GM12865 (cell line): ENCODE measurements around the gene MIGA2.

Experiments used
- DNase-seq: peaks from one replicate; pipeline ENCODE4 v3.0.0; 2010; ENCODE audit warnings: low read depth
- H3K4me3 ChIP-seq: 2 replicates; pipeline ENCODE4 v1.5.1; 2011; ENCODE audit warnings: mild to moderate bottlenecking, low read depth, low read length, control low read depth
- TF ChIP-seq, protein P1 (sequence below): IDR thresholded peaks from 2 replicates; pipeline ENCODE4 v1.5.1; 2011; ENCODE audit warnings: low read length, control low read depth, low read depth, inconsistent platforms; ENCODE audit not compliant: insufficient read depth; ENCODE audit errors: missing control alignments

Gene MIGA2

DNA sequence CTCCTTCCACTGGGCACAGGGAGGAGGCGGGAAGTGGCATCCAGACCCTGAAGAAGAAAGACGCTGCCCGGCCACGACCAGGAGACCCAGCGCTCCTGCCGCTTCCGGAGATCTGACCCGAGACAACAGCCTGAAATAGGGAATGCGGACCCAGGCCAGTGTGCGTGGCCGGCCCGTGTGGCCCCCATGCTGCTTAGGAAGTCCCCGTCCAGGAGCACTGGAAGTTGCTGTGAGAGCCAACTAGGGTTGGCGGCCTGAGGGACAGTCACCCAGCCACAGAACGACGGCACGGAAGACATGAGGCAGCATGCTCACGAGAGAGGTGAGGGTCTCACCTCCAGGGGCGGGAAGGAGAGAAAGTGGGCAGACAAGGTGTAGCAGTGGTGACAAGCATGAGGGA lies 25.3 kb upstream of the MIGA2 start:
- H3K4me3 ChIP-seq, result no peak overlapping the region
- DNase-seq, result no peak
- TF ChIP-seq, protein P1, sequence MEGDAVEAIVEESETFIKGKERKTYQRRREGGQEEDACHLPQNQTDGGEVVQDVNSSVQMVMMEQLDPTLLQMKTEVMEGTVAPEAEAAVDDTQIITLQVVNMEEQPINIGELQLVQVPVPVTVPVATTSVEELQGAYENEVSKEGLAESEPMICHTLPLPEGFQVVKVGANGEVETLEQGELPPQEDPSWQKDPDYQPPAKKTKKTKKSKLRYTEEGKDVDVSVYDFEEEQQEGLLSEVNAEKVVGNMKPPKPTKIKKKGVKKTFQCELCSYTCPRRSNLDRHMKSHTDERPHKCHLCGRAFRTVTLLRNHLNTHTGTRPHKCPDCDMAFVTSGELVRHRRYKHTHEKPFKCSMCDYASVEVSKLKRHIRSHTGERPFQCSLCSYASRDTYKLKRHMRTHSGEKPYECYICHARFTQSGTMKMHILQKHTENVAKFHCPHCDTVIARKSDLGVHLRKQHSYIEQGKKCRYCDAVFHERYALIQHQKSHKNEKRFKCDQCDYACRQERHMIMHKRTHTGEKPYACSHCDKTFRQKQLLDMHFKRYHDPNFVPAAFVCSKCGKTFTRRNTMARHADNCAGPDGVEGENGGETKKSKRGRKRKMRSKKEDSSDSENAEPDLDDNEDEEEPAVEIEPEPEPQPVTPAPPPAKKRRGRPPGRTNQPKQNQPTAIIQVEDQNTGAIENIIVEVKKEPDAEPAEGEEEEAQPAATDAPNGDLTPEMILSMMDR, result no peak

DNA sequence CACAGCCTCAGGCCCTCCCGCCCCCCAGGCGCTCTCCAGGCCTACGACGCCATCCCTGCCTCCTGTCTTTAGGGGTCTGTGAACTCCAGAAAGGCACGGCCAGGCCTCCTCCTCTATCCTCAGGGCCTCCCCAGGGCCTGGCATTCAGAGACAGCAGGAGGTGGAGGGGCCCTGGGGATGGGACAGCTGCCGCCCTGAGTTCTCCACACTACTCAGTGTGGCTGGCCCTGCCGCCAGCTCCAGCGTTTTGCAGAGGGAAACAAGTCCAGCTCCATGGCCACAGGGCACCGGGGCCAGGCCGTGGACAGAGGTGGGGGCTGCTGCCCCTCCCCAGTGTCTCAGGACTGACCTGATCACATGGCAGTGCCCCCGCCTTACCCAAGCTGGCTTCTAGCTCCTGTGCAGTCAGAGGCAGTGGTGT lies 24.7 kb upstream of the MIGA2 start:
- H3K4me3 ChIP-seq, result no peak overlapping the region
- DNase-seq, result no peak
- TF ChIP-seq, protein P1, result no peak

DNA sequence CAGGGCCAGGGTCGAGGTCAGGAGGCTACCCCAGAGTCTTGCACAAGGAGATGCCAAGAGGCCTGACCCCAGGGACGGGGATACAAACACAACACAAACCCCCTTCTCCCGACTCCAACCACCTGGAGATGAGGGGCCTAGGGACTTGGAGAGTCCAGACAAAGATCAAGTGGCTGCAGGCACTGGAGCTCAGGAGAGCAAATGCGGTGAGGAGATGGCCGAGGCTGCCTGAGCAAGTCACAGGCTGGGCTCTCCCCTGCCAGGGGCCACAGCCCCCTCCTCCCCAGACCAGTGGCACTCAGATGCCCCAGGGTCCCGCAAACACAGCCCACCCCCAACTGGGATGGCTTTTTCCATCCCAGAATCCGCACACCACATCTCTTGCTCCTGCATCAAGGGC lies 24.1 kb upstream of the MIGA2 start:
- DNase-seq, result no peak
- no peak overlapping the region for H3K4me3 ChIP-seq
- TF ChIP-seq, protein P1, result no peak

DNA sequence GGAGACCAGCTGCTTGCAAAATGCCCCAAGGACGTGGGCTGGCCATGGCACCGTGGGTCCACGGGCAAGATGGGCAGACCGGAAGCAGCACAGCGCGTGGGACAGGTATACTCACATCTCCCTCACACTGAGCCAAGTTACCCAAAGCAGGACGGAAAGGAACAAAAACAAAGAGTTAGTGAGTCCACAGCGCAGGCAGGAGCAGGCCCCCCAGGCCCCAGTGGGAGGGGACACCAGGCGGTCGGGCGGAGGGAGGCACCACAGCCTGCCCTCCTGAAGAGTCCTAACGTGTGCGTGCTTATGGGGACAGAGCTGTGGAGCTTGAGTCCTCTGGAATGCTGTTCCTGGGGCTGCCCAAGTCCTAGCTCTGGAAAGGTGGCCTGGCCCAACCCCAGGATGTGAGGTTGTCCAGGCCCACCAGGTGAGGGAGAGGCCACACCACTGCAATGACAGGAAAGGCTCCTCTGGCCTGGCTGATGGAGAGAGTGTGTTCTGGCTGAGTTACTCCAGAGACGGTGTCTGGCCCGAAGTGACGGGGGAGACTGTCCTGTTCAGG lies 23.5 kb upstream of the MIGA2 start:
- DNase-seq, result no peak
- TF ChIP-seq, protein P1, result no peak
- H3K4me3 ChIP-seq, result no peak overlapping the region

DNA sequence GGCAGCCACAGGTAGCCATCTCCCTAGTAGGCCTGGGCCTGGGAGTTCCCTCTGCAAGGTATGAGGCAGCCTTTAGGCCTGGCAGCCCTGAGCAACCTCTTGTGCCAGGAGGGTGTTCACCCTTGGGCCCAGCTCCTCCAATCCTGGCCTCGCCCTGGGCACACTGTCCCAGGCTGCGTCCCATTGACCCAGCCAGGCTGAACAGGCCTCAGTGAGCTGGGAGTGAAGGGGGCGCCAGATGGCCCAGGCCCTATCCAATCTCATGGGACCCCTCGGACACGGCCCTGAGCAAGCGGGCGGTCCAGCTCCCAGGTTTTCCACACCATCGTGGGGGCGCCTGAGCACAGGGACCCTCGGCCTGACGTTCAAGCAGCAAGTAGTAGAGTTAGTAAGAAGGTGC lies 22.8 kb upstream of the MIGA2 start:
- TF ChIP-seq, protein P1, result no peak
- no peak overlapping the region for H3K4me3 ChIP-seq
- no peak for DNase-seq

DNA sequence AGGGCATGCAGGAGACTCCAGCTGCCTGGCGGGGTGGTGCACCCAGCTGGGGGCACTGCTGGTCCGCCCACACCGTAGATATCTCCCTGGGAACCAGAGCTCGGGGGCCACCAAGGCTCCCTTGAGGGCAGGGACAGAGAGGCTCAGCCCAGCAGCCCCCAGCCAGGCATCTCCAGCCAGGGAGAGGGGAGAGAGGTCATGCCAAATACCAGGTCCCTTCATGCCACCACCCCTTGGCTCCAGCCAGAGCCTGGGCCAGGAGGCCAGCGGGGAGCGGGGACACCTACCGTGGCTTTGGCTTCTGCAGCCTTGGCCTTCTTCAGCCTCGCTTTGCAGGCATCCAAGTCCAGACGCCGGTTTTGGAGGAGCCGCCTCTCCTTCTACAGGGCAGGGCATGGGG lies 22.3 kb upstream of the MIGA2 start:
- DNase-seq, result no peak
- TF ChIP-seq, protein P1, result no peak
- no peak overlapping the region for H3K4me3 ChIP-seq

DNA sequence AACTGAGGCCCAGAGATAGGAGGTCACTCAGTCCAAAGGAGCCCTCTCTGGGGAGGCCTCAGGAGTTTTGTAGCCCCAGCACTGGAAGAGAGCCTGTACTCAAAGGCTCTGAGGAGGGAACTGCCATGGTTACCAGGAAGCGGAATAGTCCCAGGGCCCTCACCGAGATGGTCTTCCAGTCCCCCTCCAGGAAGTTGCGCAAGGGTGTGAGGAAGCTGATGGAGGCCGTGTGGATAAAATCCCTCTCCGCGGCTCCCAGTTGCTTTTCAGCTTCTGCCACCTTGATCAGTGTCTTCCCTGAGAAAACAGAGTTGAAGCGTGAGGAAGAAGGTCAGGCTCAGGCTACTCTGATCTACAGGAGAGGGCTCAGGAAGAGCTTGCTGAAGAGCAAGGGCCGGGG lies 21.8 kb upstream of the MIGA2 start:
- no peak overlapping the region for H3K4me3 ChIP-seq
- TF ChIP-seq, protein P1, result no peak
- DNase-seq, result no peak
